Small intestine (tissue), 7 donors: ENCODE measurements around the gene SCAANT1. TPM values are rescaled to one million over a fixed set of nuclear protein-coding genes. Genes with fewer than 3 reads are reported as not detected.

Experiments
- DNase-seq, 2 donors: peaks; one replicate each; pipeline versions ENCODE4 v3.0.0 to v3.0.0-alpha.2; 2013
- FAIRE-seq: peaks from 2 replicates; lab custom pipeline; 2012; peaks lifted over from hg19 to GRCh38; lab: Jason Lieb, UNC
- H3K27ac ChIP-seq, 3 donors: one replicate each; pipeline ENCODE4 v1.5.1; 2013; ENCODE audit warnings: low read length in 2 of 3, mild to moderate bottlenecking in 2 of 3, control low read depth in 1 of 3, inconsistent platforms in 1 of 3, low read depth in 1 of 3, moderate library complexity in 1 of 3
- H3K27me3 ChIP-seq, 3 donors: one replicate each; pipeline ENCODE4 v1.6.1; 2013; ENCODE audit warnings: low read length in 3 of 3, inconsistent platforms in 1 of 3; ENCODE audit not compliant: control insufficient read depth in 3 of 3, insufficient read depth in 3 of 3
- H3K36me3 ChIP-seq, 3 donors: one replicate each; pipeline ENCODE4 v1.6.1; 2013; ENCODE audit warnings: low read length in 3 of 3, inconsistent platforms in 1 of 3, low read depth in 1 of 3, mild to moderate bottlenecking in 1 of 3, moderate library complexity in 1 of 3; ENCODE audit not compliant: control insufficient read depth in 3 of 3, insufficient read depth in 2 of 3
- H3K4me1 ChIP-seq, 3 donors: one replicate each; pipeline ENCODE4 v1.6.1; 2013; ENCODE audit warnings: low read length in 2 of 3, inconsistent platforms in 1 of 3, low read depth in 1 of 3, mild to moderate bottlenecking in 1 of 3, moderate library complexity in 1 of 3; ENCODE audit not compliant: control insufficient read depth in 3 of 3, insufficient read depth in 2 of 3
- H3K4me3 ChIP-seq, 3 donors: one replicate each; pipeline ENCODE4 v1.5.1; 2013; ENCODE audit warnings: low read length in 3 of 3, control low read depth in 1 of 3, inconsistent platforms in 1 of 3, low read depth in 1 of 3, mild to moderate bottlenecking in 1 of 3, moderate library complexity in 1 of 3
- H3K9me3 ChIP-seq, 2 donors: one replicate each; pipeline ENCODE4 v1.6.1; 2013; ENCODE audit warnings: low read depth in 1 of 2, low read length in 1 of 2; ENCODE audit not compliant: control insufficient read depth in 2 of 2, insufficient read depth in 1 of 2
- WGBS, 3 donors: extraction: QIAGEN DNeasy Blood & Tissue Kit; methylation state at CpG; one replicate each; pipeline ENCODE4 v1.1.7; 2013; 5-methylcytosine and 5-hydroxymethylcytosine counted together
- polyA plus RNA-seq, 4 donors: library from polyadenylated mRNA; stranded (reverse) in 3 of 4; unstranded in 1 of 4; fragments of 200-250 nt in 3 of 4; fragments of 120-200 nt in 1 of 4; gene quantifications; one replicate each; pipeline versions ENCODE4 v1.2.1 to v1.2.3, GENCODE V29; 2013
- donor health status: healthy with polysubstance abuse.
- donor health status: control.
- donor health status: control.
- donor health status: Bipolar disorder and iron deficiency.
- donor health status: healthy.

The SCAANT1 gene
- polyA plus RNA-seq, 4 donors = 1.1 TPM; not detected in 3

DNA sequence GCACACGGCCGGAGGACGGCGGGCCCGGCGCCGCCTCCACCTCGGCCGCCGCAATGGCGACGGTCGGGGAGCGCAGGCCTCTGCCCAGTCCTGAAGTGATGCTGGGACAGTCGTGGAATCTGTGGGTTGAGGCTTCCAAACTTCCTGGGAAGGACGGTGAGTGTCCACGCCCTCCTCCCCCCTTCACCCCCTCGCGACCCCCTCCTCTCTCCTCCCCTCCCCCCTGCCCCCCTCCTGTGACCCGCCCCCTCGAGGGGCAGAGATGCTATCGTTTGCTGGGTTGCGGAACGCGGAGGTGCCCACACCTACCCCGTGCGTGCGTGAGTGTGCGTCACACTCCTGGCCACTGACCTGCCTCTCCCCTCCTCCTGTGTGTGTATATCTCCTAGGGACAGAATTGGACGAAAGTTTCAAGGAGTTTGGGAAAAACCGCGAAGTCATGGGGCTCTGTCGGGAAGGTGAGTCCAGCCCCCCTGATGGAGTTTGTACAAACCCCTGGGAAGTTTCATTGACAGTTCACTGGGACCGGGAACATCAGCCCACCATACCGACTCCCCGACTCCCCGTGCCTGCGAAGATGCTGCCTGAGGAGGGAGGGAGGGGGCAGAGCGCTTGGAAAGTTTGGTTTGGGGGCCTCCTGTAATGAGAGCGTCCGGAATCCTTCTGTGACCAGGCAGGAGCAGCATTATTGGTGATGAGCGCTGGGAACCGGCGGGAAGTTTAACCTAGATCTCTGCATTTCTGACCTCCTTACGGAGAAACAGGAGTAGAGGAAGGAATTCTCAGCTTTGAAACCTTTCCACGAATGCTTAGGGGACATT is 795 bp upstream of the SCAANT1 start:
- H3K27me3 ChIP-seq = no peaks in the 10 kb centered on the region
- H3K27ac ChIP-seq = peak overlapping the region; percentile 67 to 99 (median 93)
- no peaks in the 10 kb centered on the region for H3K9me3 ChIP-seq
- peak overlapping the region; percentile 60 to 91 (median 89) for H3K4me3 ChIP-seq
- DNase-seq (peak; percentile 78 to 80), FAIRE-seq (no peak)
- peaks cover 0 to 13% (median 2%) of the 10 kb centered on the region in 3 donors for H3K36me3 ChIP-seq
- WGBS, 3 donors = 6 to 8% (median 8%) methylated on average over 37 to 46 of the region's 46 CpGs
- H3K4me1 ChIP-seq = peaks cover 2 to 7% (median 2%) of the 10 kb centered on the region in 3 donors

DNA sequence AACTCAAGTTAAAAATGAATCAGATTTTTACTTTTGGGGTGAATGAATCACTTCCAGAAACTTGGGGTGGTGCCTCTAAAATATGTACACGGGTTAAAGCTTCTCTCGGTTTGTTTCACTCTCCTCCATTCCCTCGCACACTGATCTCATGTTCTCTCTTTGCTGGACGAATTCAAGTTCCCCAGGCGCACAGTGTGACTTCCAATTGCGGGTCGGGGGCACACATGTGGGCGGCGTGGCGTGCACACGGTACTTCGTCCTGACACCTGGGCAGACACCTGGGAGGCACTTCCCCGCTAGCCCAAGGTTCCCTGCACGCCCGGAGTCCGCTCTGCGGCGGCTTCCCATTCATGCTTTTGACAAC is 692 bp downstream of the SCAANT1 start:
- Histone ChIP-seq H3K4me3 (peak overlapping the region; percentile 63 to 91 (median 89)), H3K36me3 (peaks cover 0 to 11% (median 0%) of the 10 kb centered on the region in 3 donors), H3K4me1 (peaks cover 2 to 7% (median 2%) of the 10 kb centered on the region in 3 donors), H3K9me3 (no peaks in the 10 kb centered on the region), H3K27me3 (no peaks in the 10 kb centered on the region), H3K27ac (peak overlapping the region; percentile 90 to 99 (median 93))
- no peak for FAIRE-seq
- WGBS, 3 donors = 0 to 1% (median 0%) methylated on average over 18 of the region's 18 CpGs
- no peak for DNase-seq

DNA sequence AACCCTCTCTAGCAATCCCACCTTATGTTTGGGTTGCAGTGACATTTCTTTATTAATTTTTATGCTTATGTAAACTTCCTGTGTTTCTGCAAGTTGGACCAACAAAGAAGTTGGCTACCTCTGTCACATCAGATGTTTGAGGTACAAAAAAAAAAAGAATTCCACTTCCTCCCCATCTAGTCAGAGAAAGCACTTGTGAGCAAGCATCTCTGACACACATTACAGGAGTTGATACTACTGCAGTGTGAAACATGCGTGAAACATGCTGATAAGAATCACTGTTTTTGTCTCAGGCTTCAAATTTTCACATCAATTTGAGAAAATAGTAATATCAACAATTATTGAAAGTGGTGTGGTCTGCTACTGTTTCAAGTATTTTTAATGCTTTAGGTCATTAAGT is 1.3 kb downstream of the SCAANT1 start:
- Histone ChIP-seq H3K27ac (peak overlapping the region; percentile 90 to 99 (median 93)), H3K4me3 (peak overlapping the region in 1 of 3 donors; percentile 63), H3K4me1 (peaks cover 2 to 7% (median 2%) of the 10 kb centered on the region in 3 donors), H3K27me3 (no peaks in the 10 kb centered on the region), H3K36me3 (peaks cover 0 to 11% (median 0%) of the 10 kb centered on the region in 3 donors), H3K9me3 (no peaks in the 10 kb centered on the region)
- FAIRE-seq (no peak), DNase-seq (peak; percentile 25 to 45)
- WGBS, 3 donors = 7 to 31% (median 9%) methylated on average over 1 of the region's 1 CpG

DNA sequence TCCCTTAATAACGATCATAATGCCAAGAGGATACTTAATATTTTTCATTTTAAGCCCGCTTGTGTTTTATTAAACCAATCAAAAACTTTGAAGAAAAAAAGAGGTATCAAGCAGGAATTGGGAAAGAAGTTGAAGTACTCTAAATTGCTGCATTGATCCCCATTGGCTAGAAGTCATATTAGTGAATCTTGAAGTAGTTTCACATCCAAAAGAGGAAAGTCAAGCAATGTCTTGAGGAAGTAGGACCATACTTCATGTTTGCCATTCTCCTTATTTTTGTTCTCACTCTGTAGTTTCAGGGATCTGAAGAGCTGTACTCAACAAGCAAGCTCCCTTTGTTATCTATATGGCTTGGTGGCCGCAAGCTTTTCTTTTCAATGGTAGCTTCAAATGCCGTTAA is 2.2 kb downstream of the SCAANT1 start:
- no peak overlapping the region for H3K27ac ChIP-seq
- H3K9me3 ChIP-seq = no peaks in the 10 kb centered on the region
- H3K4me1 ChIP-seq = peaks cover 2 to 7% (median 2%) of the 10 kb centered on the region in 3 donors
- DNase-seq (no peak), FAIRE-seq (no peak)
- H3K36me3 ChIP-seq = peaks cover 0 to 11% (median 0%) of the 10 kb centered on the region in 3 donors
- no peak overlapping the region for H3K4me3 ChIP-seq
- WGBS, 3 donors = 89 to 99% (median 93%) methylated on average over 4 of the region's 4 CpGs
- H3K27me3 ChIP-seq = no peaks in the 10 kb centered on the region

DNA sequence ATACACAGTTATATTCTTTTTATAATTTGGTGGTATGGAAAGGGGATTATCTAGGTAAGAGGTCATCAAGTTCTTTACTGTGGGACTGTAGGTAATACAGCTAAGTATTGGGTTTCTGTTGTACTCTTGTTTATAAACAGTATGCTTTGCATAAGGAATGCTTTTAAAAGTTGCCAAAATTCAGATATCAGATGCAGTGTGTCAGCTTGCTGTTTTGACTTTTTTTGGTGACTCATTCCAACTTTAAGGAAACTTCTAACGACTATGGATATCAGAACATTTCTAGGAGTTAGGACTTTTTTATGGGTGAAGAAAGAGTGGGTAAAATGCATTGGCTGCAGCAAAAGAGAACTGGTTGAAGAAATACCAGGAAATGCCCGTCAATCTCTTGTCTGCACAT is 2.8 kb downstream of the SCAANT1 start:
- H3K36me3 ChIP-seq = peaks cover 0 to 7% (median 0%) of the 10 kb centered on the region in 3 donors
- WGBS, 3 donors = 75 to 87% (median 82%) methylated on average over 2 of the region's 2 CpGs
- no peak for FAIRE-seq

DNA sequence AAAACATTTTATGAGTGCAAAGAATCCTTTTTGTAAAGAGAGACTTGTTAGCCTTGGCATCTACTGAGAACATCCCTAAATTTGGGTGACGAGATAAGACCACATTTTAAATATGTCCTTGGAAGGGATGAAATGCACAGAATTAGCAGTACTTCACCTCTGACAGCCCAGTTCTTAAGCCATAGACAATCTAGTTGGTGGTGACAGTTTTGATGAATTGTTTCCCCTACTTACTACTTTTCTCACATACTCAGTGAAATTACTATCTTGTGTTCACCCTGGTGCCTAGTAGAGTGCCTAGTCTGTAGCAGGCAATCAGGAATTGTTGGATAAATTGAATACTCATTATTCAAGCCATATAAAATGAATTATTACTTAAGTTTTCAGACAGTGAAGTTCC is 3.4 kb downstream of the SCAANT1 start:
- peaks cover 0 to 7% (median under 1%) of the 10 kb centered on the region in 3 donors for H3K4me1 ChIP-seq
- FAIRE-seq = no peak
- H3K27me3 ChIP-seq = no peaks in the 10 kb centered on the region
- H3K9me3 ChIP-seq = no peaks in the 10 kb centered on the region
- no peak overlapping the region for H3K27ac ChIP-seq
- WGBS, 3 donors = 94 to 100% (median 96%) methylated on average over 1 of the region's 1 CpG
- H3K4me3 ChIP-seq = no peak overlapping the region
- no peak for DNase-seq
- H3K36me3 ChIP-seq = peaks cover 0 to 7% (median 0%) of the 10 kb centered on the region in 3 donors

More for the DNA sequence above, 2.8 kb downstream of the SCAANT1 start:
- no peaks in the 10 kb centered on the region for H3K9me3 ChIP-seq
- peaks cover 2 to 7% (median 2%) of the 10 kb centered on the region in 3 donors for H3K4me1 ChIP-seq
- H3K4me3 ChIP-seq = no peak overlapping the region
- H3K27me3 ChIP-seq = no peaks in the 10 kb centered on the region
- DNase-seq = no peak
- no peak overlapping the region for H3K27ac ChIP-seq

DNA sequence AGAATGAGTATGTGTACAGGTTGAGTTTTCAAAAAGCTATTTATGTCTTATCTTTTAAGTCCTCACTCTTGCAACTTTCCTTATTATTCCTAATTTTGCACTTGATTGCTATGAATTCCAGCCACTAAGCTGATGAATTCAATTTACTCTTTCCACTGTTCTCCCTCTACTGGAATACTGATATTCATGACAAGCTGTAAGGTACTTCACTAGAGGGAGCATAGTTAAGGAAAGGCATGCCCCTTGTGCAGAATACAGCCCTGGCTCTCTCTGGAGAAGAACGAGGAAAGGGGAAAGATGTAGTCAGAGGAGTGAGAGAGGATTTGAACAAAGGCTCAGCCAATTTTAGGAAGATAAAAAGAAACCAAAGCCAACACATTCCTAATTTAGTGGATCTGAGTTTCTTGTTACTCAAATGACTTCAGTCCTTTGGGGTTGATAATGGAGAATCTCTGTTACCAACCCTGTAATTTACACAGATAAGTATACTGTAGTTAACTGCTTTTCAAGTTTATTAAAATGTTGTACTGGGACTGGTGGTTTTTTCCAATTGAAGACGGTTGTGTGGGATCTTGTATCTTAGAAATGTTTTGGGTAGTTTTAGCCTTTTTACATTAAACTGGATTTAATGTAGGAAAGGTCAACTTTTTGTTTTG is 4.0 kb downstream of the SCAANT1 start:
- no peak overlapping the region for H3K4me3 ChIP-seq
- DNase-seq = no peak
- H3K4me1 ChIP-seq = peaks cover 0 to 3% (median 0%) of the 10 kb centered on the region in 3 donors
- H3K27ac ChIP-seq = no peak overlapping the region
- WGBS, 3 donors = 72 to 84% (median 79%) methylated on average over 2 of the region's 2 CpGs
- FAIRE-seq = no peak
- peaks cover 0 to 7% (median 0%) of the 10 kb centered on the region in 3 donors for H3K36me3 ChIP-seq
- no peaks in the 10 kb centered on the region for H3K27me3 ChIP-seq
- H3K9me3 ChIP-seq = no peaks in the 10 kb centered on the region

DNA sequence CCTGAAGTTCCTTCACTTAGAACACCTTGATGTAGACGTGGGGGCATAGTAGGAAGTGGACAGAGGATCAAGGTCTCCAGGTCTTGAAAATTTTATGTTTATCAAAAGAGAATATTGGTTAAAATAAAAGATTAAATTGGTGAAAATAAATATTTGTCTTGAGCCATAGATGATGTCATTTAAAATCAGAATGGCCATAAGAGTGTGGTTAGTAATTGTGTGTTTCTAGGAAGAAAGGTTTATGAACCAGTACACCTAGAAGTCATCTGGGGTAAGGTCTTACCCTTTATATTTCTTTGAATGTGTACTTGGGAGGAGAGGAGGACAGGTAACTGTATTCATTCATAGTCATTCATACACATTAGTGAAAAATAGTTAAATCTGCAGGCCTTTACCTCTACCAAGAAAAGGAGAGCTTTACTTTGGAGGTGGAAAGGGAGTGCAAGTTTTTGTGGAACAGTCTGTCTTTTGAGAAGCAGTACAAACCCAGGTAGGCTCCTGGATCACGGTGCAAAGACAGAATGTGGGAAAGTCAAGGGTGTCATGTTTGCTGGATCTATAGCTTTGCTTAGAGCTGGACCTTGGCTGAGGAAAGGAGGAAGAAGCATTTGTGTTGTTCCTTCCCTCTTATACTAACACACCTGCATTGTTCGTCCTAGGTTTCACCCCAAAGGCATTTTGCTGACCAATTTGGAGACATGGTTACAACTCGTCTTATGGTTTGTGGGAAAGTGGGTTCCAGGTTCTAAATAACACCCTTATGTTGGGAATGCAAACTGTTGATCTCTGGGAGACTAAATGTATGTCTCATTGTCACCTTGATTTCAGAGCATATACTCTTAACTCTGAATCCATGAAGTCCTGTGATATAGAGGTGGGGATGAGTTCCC is 6.2 kb downstream of the SCAANT1 start:
- WGBS, 3 donors = 91 to 93% (median 92%) methylated on average over 4 of the region's 4 CpGs
- H3K36me3 ChIP-seq = peaks cover 0 to 14% (median 0%) of the 10 kb centered on the region in 3 donors
- H3K27me3 ChIP-seq = no peaks in the 10 kb centered on the region
- H3K9me3 ChIP-seq = no peaks in the 10 kb centered on the region
- no peak overlapping the region for H3K4me3 ChIP-seq
- DNase-seq = no peak
- no peak for FAIRE-seq
- no peak overlapping the region for H3K27ac ChIP-seq
- H3K4me1 ChIP-seq = no peaks in the 10 kb centered on the region
